Right atrium auricular region (tissue), 2 donors: ENCODE measurements around the gene TEX36. TPM values are rescaled to one million over a fixed set of nuclear protein-coding genes. Genes with fewer than 3 reads are reported as not detected.

Experiments
- DNase-seq: peaks from one replicate; pipeline ENCODE4 v3.0.0-alpha.2; 2019; ENCODE audit warnings: low spot score
- H3K27ac ChIP-seq, 2 donors: fragments of 200-600 bp; sonication (generic); 1 replicate in 1 of 2; 2 replicates in 1 of 2; pipeline ENCODE4 v1.5.1; 2016 to 2019
- H3K27me3 ChIP-seq, 2 donors: fragments of 200-600 bp; sonication (generic); one replicate each; pipeline versions ENCODE4 v1.5.1 to v1.6.0; 2017 to 2019
- H3K36me3 ChIP-seq: fragments of 200-600 bp; sonication (generic); one replicate; pipeline ENCODE4 v1.5.1; 2016
- H3K4me1 ChIP-seq, 2 donors: fragments of 200-600 bp; sonication (generic); one replicate each; pipeline versions ENCODE4 v1.5.1 to v1.6.0; 2017 to 2019
- H3K4me3 ChIP-seq, 2 donors: fragments of 200-600 bp; sonication (generic); 1 replicate in 1 of 2; 2 replicates in 1 of 2; pipeline ENCODE4 v1.5.1; 2017 to 2019; ENCODE audit warnings: mild to moderate bottlenecking in 1 of 2, moderate library complexity in 1 of 2
- H3K9me3 ChIP-seq, 2 donors: fragments of 200-600 bp; sonication (generic); one replicate each; pipeline ENCODE4 v1.5.1; 2019
- CTCF ChIP-seq, 2 donors: fragments of 200-600 bp; sonication (generic); IDR thresholded peaks; one replicate each; pipeline ENCODE4 v1.5.1; 2019; ENCODE audit warnings: antibody characterized with exemption in 2 of 2
- total RNA-seq, 2 donors: library from RNA; depleted of rRNA; stranded (reverse); fragments of >200 nt; gene quantifications; one replicate each; pipeline ENCODE4 v1.1.0, GENCODE V29; 2016

TEX36 gene
- total RNA-seq, 2 donors from 2014 or later = not detected

GRCh38 chr10:125633517-125633999 is 49.4 kb downstream of the TEX36 start:
- Histone ChIP-seq H3K27ac (no peak overlapping the region), H3K36me3 (no peaks in the 10 kb centered on the region), H3K27me3 (no peaks in the 10 kb centered on the region), H3K9me3 (no peaks in the 10 kb centered on the region), H3K4me1 (no peaks in the 10 kb centered on the region), H3K4me3 (no peak overlapping the region)
- DNase-seq = no peak
- no peak for TF ChIP-seq CTCF (IDR thresholded peaks at IDR 0.05)

- Histone ChIP-seq H3K4me3 (no peak overlapping the region), H3K9me3 (no peaks in the 10 kb centered on the region), H3K27me3 (no peaks in the 10 kb centered on the region), H3K36me3 (no peaks in the 10 kb centered on the region), H3K27ac (no peak overlapping the region), H3K4me1 (no peaks in the 10 kb centered on the region)
- no peak for DNase-seq
- TF ChIP-seq CTCF (IDR thresholded peaks at IDR 0.05) = no peak
Observed at GRCh38 chr10:125631806-125632205, 51.2 kb downstream of the TEX36 start.

DNA sequence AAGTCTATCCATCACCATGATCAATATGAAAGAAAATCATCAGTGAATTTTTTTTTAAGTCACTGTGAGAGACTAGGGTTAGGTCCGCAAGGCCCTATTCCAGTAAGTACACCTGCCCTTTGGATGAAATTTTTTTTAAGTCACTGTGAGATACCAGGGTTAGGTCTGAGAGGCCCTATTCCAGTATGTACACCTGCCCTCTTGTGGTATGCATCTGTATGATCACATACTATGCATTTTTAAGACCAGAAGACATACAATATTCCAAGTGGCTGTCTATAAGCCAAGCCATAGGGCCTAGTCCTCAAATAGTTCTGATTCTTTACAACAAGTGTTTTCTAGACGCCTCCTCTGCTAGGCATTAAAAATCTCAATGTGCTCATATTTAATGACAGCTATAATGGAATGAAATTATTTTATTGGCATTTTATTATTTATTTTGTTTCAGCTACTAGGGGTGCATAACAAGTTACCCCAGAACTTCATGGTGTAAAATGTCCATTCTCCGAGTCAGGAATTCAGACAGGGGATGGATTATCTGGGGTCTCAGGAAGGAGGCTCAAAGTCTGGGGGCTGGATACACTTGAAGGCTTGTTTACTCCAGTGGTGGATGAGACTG is 53.1 kb downstream of the TEX36 start:
- Histone ChIP-seq H3K4me3 (no peak overlapping the region), H3K9me3 (no peaks in the 10 kb centered on the region), H3K27ac (no peak overlapping the region), H3K36me3 (no peaks in the 10 kb centered on the region), H3K27me3 (no peaks in the 10 kb centered on the region), H3K4me1 (no peaks in the 10 kb centered on the region)
- DNase-seq = no peak
- TF ChIP-seq CTCF (IDR thresholded peaks at IDR 0.05) = peak in 1 of 2 donors; percentile 34

- no peaks in the 10 kb centered on the region for H3K27me3 ChIP-seq
- DNase-seq = no peak
Observed at GRCh38 chr10:125628104-125629049, 54.6 kb downstream of the TEX36 start.

GRCh38 chr10:125627646-125628045 is 55.3 kb downstream of the TEX36 start:
- no peaks in the 10 kb centered on the region for H3K36me3 ChIP-seq
- no peaks in the 10 kb centered on the region for H3K27me3 ChIP-seq
- H3K27ac ChIP-seq = no peak overlapping the region
- no peak overlapping the region for H3K4me3 ChIP-seq
- H3K4me1 ChIP-seq = no peaks in the 10 kb centered on the region
- no peak for DNase-seq
- no peak for TF ChIP-seq CTCF (IDR thresholded peaks at IDR 0.05)
- H3K9me3 ChIP-seq = no peaks in the 10 kb centered on the region

More at GRCh38 chr10:125628104-125629049, 54.6 kb downstream of the TEX36 start:
- no peak overlapping the region for H3K4me3 ChIP-seq
- H3K36me3 ChIP-seq = no peaks in the 10 kb centered on the region
- no peaks in the 10 kb centered on the region for H3K9me3 ChIP-seq
- no peak overlapping the region for H3K27ac ChIP-seq
- TF ChIP-seq CTCF (IDR thresholded peaks at IDR 0.05) = no peak
- no peaks in the 10 kb centered on the region for H3K4me1 ChIP-seq
